Endothelial cell of umbilical vein (primary cell): ENCODE measurements around the gene SERBP1.

Source experiments
- JUN ChIP-seq: IDR thresholded peaks from 2 replicates; pipeline ENCODE4 v1.6.1; 2011; ENCODE audit warnings: borderline replicate concordance, low read depth; ENCODE audit not compliant: insufficient read length, insufficient read depth
- MAX ChIP-seq: IDR thresholded peaks from 2 replicates; pipeline ENCODE4 v1.6.1; 2011; ENCODE audit not compliant: insufficient read depth, insufficient read length
- POLR2A ChIP-seq: IDR thresholded peaks from 2 replicates; pipeline ENCODE4 v1.6.1; 2012; ENCODE audit warnings: low read depth, mild to moderate bottlenecking, control low read depth, low read length

DNA sequence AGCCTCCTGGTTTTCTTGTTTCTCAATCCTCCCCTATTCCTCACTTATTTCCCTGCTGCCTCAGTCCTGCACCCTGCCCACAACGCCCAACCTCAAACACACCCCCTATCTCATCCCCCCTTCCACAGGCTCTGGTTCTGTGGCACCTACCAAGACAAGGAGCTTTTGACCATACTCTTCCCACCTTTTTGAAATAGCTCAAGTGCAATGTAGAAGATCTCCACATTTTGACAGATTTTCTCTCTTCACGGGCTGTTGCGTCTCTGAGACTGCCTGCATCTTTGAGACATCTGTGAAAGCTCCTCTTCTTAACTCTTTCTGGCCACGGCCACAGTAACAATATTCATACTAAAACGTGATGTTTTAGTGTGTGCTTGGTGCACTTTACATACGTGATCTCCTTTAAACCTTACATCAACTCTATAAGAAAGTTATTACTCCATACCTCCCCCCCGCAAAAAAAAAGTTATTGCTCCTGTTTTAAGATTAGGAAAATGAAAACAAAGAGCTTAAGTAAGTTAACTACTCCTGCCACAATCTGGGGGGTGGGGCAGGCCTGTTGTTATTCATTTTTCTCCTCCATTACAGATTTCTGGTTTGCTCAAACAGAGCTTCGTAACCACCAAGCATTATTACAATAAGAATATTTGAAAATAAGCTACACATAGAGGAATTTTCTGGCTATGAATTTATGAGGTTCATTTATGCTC lies 1.8 kb upstream of the SERBP1 start:
- TF ChIP-seq JUN (no peak), POLR2A (no peak), MAX (no peak)
